ENCODE results near the gene IDE. TPM values are rescaled to one million over a fixed set of nuclear protein-coding genes. Genes with fewer than 3 reads are reported as not detected.
A peak's percentile ranks its signal among the peaks of the same experiment; 100 is the strongest.
"Not testable (repeated sequence)": the region's sequence is repeated elsewhere in the genome, so short reads cannot be mapped to it uniquely, and the experiment has no call there.

Gene IDE
- total RNA-seq, 4 donors from 2014 or later, result 22.1 to 32.9 (median 24.4) TPM

DNA sequence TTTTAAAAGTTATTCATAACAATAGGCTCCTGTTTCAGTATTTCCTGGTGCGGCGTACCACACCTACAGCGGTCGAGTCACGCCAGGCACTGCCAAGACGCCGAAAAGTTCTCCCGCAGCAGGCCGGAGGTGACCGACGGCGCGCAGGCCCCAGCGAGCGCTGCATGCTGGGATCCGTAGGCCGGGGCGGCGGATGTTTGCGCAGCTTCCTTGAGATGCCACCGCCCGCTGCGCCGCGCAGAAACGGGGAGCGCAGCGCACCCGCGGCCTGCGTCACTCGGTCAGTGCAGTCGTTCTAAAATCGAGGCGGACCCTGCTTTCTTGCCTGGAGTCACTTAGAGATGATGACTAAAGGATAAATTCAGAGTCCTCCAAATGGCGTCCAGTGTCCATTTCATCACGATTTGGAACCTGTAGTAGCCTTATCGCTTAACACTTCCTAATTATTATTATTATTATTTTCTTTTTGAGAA, 17.7 kb upstream of the IDE start:
- 1 to 3% methylated on average over 4 to 38 of the region's 38 CpGs for WGBS, 2 donors (ENCODE audit: low coverage in 1 of 2)
- H3K4me3 ChIP-seq, result peak overlapping the region; percentile 30 to 86 (median 68)
- peak; percentile 94 for DNase-seq
- H3K4me1 ChIP-seq, result peaks cover 6 to 20% (median 16%) of the 10 kb centered on the region in 4 donors
- TF ChIP-seq POLR2A (IDR thresholded peaks at IDR 0.05), result peak; percentile 88
- TF ChIP-seq, protein P1, sequence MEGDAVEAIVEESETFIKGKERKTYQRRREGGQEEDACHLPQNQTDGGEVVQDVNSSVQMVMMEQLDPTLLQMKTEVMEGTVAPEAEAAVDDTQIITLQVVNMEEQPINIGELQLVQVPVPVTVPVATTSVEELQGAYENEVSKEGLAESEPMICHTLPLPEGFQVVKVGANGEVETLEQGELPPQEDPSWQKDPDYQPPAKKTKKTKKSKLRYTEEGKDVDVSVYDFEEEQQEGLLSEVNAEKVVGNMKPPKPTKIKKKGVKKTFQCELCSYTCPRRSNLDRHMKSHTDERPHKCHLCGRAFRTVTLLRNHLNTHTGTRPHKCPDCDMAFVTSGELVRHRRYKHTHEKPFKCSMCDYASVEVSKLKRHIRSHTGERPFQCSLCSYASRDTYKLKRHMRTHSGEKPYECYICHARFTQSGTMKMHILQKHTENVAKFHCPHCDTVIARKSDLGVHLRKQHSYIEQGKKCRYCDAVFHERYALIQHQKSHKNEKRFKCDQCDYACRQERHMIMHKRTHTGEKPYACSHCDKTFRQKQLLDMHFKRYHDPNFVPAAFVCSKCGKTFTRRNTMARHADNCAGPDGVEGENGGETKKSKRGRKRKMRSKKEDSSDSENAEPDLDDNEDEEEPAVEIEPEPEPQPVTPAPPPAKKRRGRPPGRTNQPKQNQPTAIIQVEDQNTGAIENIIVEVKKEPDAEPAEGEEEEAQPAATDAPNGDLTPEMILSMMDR (IDR thresholded peaks at IDR 0.05), result no peak
- TF ChIP-seq POLR2AphosphoS5 (IDR thresholded peaks at IDR 0.05), result peak; percentile 90 to 94 (median 93)
- TF ChIP-seq EP300 (IDR thresholded peaks at IDR 0.05; ENCODE audit: low read depth), result no peak
- no peaks in the 10 kb centered on the region for H3K9me3 ChIP-seq
- intact Hi-C loops (cut with DNase I; ENCODE audit: low total_unique reads), result no loop called here
- H3K27ac ChIP-seq, result peak overlapping the region; percentile 94 to 98 (median 96)
- H3K27me3 ChIP-seq, result no peaks in the 10 kb centered on the region
- in situ Hi-C loops (cut with MboI; ENCODE audit: low pct_ligation_motif_present in 1 of 4, low pct_unique_long_range_greater_than_20kb in 1 of 4, low sequenced_read_pairs in 3 of 4), result no loop called here
- no peaks in the 10 kb centered on the region for H3K36me3 ChIP-seq

DNA sequence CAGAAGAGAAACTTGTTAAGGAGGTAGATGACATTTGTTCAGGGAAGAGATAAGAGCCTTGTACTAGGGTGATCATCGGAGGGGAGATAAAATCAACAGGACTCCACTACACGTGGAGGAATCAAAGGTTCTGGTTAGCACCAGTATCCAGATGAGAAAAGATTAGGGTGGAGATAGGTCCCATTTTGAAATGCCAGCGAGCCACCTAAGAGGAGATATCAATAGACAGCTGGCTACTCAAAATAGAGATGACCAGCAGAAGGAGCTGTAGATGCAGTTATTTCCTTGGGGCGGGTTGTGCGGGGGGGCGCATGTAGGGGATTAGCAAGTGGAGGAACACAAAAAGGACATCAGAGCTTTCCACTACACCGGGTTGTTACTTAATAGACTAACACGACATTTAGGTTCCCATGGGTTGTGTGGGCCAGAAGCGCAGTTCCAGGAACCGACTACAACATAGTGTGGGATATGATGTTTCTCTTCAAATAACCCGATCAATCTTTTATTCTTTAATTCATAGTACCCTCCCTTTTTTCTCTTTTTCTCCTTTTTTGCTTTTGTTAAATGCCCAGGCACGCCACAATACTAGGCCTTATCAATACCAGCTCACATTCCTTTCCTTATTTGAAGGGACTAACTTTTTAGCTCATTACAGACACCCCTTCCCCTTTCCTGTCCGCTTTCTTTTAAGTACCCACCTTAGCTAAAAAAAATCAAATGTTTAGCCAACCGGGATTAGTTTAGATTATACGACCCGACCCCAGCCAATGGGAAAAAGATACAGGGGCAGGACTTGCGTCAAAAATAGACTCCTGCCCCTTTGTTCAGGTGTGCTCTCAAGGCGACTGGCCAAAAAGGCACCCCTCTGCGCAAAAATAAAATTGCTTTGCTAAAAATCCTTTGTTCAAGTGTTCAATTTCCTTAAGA, 17.0 kb upstream of the IDE start:
- Histone ChIP-seq H3K36me3 (no peaks in the 10 kb centered on the region), H3K9me3 (no peaks in the 10 kb centered on the region), H3K27me3 (no peaks in the 10 kb centered on the region), H3K4me1 (peaks cover 6 to 20% (median 16%) of the 10 kb centered on the region in 4 donors), H3K4me3 (peak overlapping the region in 3 of 4 donors; percentile 61 to 86 (median 74)), H3K27ac (peak overlapping the region; percentile 94 to 98 (median 96))
- peak; percentile 38 for DNase-seq
- intact Hi-C loops (cut with DNase I; ENCODE audit: low total_unique reads) (no loop called here), in situ Hi-C loops (cut with MboI; ENCODE audit: low pct_ligation_motif_present in 1 of 4, low pct_unique_long_range_greater_than_20kb in 1 of 4, low sequenced_read_pairs in 3 of 4) (no loop called here)
- TF ChIP-seq, protein P1 (IDR thresholded peaks at IDR 0.05), result peak in 1 of 5 experiments; percentile 8
- TF ChIP-seq POLR2A (IDR thresholded peaks at IDR 0.05), result no peak
- WGBS, 2 donors (ENCODE audit: low coverage in 1 of 2), result 47 to 53% methylated on average over 16 to 19 of the region's 19 CpGs

DNA sequence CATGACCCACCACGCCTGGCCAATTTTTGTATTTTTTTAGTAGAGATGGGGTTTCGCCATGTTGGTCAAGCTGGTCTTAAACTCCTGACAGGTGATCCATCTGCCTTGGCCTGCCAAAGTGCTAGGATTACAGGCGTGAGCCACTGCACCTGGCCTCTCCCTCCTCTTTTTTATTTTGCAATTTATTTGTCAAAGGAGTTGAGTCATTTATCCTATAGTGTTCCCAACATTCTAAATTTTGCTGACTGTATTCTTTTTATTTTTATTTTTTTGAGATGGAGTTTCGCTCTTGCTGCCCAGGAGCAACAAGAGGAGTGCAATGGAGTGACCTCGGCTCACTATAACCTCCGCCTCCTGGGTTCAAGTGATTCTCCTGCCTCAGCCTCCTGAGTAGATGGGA, 8.5 kb upstream of the IDE start:
- H3K4me3 ChIP-seq; in situ Hi-C loops (cut with MboI; ENCODE audit: low pct_ligation_motif_present in 1 of 4, low pct_unique_long_range_greater_than_20kb in 1 of 4, low sequenced_read_pairs in 3 of 4); intact Hi-C loops (cut with DNase I; ENCODE audit: low total_unique reads); H3K36me3 ChIP-seq; H3K9me3 ChIP-seq; DNase-seq; H3K27me3 ChIP-seq; H3K4me1 ChIP-seq; H3K27ac ChIP-seq: not testable (repeated sequence)
- 91% methylated on average over 5 to 6 of the region's 6 CpGs for WGBS, 2 donors (ENCODE audit: low coverage in 1 of 2)

DNA sequence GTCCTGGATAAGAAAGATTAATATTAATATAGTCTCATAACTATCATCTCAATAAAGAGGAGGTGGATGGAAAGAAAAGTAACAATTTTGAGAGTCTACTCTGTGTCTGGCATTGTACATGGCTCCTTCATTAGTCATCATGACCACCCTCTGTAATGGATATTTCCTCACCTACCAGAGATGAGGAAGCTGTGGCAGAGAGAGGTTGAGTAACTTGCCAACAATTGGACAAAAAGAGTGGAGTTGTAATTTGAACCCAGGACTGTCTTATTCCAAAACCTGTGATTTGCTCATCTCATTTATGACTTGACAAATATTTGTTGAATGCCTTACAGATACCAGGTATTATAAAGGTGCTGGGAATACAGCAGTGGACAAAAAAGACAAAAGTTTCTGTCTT, 2.1 kb upstream of the IDE start:
- intact Hi-C loops (cut with DNase I; ENCODE audit: low total_unique reads) (loop anchor here (2.0 kb wide), 1 partner anchor 59 kb away; no protein-coding TSS in a partner anchor), in situ Hi-C loops (cut with MboI; ENCODE audit: low pct_ligation_motif_present in 1 of 4, low pct_unique_long_range_greater_than_20kb in 1 of 4, low sequenced_read_pairs in 3 of 4) (loop anchor here in 2 of 4 donors (5.0 to 10.0 kb wide), 2 partner anchors 59 to 61 kb away; no protein-coding TSS in a partner anchor)
- Histone ChIP-seq H3K4me3 (no peak overlapping the region), H3K4me1 (peaks cover 5 to 28% (median 11%) of the 10 kb centered on the region in 4 donors), H3K27me3 (no peaks in the 10 kb centered on the region), H3K27ac (no peak overlapping the region), H3K9me3 (no peaks in the 10 kb centered on the region), H3K36me3 (no peaks in the 10 kb centered on the region)
- DNase-seq, result no peak
- TF ChIP-seq POLR2A (IDR thresholded peaks at IDR 0.05), result no peak

DNA sequence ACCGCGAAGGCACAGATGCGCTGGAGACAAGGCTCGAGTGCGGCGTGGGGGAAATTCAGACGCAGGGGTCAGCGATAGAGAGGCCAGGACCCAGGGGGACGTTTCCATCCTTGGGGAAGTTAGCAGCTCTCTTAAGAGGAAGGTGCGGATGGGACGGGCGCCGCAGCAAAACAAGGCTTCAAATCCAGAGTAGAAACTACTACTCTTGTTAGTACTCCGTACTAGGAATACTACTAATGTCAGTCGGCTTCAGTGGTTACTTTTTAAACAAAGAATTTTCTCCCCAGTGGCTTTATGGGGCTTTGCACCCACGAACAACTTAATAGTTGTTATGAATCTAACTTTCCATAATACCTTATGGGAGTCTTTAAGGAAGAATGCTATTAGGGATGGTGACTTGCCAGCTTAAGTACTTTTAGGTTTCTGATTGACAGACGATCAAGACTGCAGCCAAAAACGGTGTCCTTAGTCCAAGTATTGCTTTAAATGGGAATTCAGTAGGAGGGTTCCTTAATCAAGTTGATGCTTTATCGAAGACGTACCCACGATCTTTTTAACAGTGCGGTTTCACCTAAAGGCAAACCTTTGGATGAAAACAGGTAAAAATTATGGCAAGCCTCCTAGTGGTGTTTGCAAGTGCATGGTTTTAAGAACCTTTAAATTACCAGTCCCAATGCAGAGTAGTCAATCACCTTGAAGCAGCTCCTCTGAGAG, 812 bp upstream of the IDE start:
- WGBS, 2 donors (ENCODE audit: low coverage in 1 of 2), result 8 to 26% methylated on average over 5 to 22 of the region's 22 CpGs
- H3K9me3 ChIP-seq, result no peaks in the 10 kb centered on the region
- TF ChIP-seq POLR2A (IDR thresholded peaks at IDR 0.05), result no peak
- TF ChIP-seq, protein P1 (IDR thresholded peaks at IDR 0.05), result peak in 2 of 5 experiments; percentile 7 to 18
- H3K36me3 ChIP-seq, result no peaks in the 10 kb centered on the region
- H3K27me3 ChIP-seq, result no peaks in the 10 kb centered on the region
- in situ Hi-C loops (cut with MboI; ENCODE audit: low pct_ligation_motif_present in 1 of 4, low pct_unique_long_range_greater_than_20kb in 1 of 4, low sequenced_read_pairs in 3 of 4), result loop anchor here in 3 of 4 donors (5.0 to 10.0 kb wide), 2 partner anchors 57 to 60 kb away; no protein-coding TSS in a partner anchor
- peaks cover 5 to 37% (median 11%) of the 10 kb centered on the region in 4 donors for H3K4me1 ChIP-seq
- peak overlapping the region; percentile 92 to 96 (median 94) for H3K27ac ChIP-seq
- peak overlapping the region; percentile 65 to 97 (median 76) for H3K4me3 ChIP-seq
- DNase-seq, result no peak
- intact Hi-C loops (cut with DNase I; ENCODE audit: low total_unique reads), result loop anchor here (2.0 kb wide), 1 partner anchor 58 kb away; no protein-coding TSS in a partner anchor

All from transverse colon (tissue), 4 donors.